A673 (cell line): ENCODE results near the gene SEMA4G. TPM values are rescaled to one million over a fixed set of nuclear protein-coding genes. Genes with fewer than 3 reads are reported as not detected.

ENCODE experiments used
- BruUV-seq: library from RNA; stranded (reverse); fragments of 400-500 nt; replicated peaks from 2 replicates; lab custom pipeline; 2021; lab: Mats Ljungman, UMichigan
- CTCF ChIA-PET: fragments of 300-600 bp; sonication (Branson Sonifier 250); formaldehyde crosslinking; loops from one replicate; lab custom pipeline; 2022; ENCODE audit warnings: antibody characterized with exemption; lab: Charles Lee
- POLR2A ChIA-PET: fragments of 300-600 bp; sonication (Branson Sonifier 250); formaldehyde crosslinking; loops from one replicate; lab custom pipeline; 2022; ENCODE audit warnings: antibody characterized with exemption; ENCODE audit not compliant: low non-redundant PET; lab: Charles Lee
- DNase-seq: peaks from one replicate; pipeline ENCODE4 v3.0.0-alpha.2; 2015; ENCODE audit warnings: low spot score
- H3K27ac ChIP-seq: fragments of 200-600 bp; sonication (generic); 2 replicates; pipeline ENCODE4 v1.5.1; 2016; ENCODE audit warnings: mixed run types, low read depth, mild to moderate bottlenecking, mixed read lengths, antibody characterized with exemption, low read length; ENCODE audit not compliant: poor library complexity, severe bottlenecking
- H3K27me3 ChIP-seq: fragments of 200-600 bp; sonication (generic); replicated peaks from 2 replicates; pipeline ENCODE4 v1.6.1; 2017; ENCODE audit warnings: mixed run types, low read depth, mild to moderate bottlenecking, mixed read lengths, antibody characterized with exemption, low read length; ENCODE audit not compliant: insufficient read depth, poor library complexity
- H3K36me3 ChIP-seq: fragments of 200-600 bp; sonication (generic); 2 replicates; pipeline ENCODE4 v1.6.1; 2016; ENCODE audit warnings: mixed run types, mild to moderate bottlenecking, mixed read lengths, antibody characterized with exemption, low read length; ENCODE audit not compliant: insufficient read depth, poor library complexity, severe bottlenecking
- H3K4me1 ChIP-seq: fragments of 200-600 bp; sonication (generic); 2 replicates; pipeline ENCODE4 v1.6.1; 2017; ENCODE audit warnings: mixed run types, mild to moderate bottlenecking, mixed read lengths, antibody characterized with exemption, low read length; ENCODE audit not compliant: insufficient read depth, poor library complexity, severe bottlenecking
- H3K4me3 ChIP-seq: fragments of 200-600 bp; sonication (generic); 2 replicates; pipeline ENCODE4 v1.5.1; 2016; ENCODE audit warnings: low read depth, mixed run types, mild to moderate bottlenecking, mixed read lengths, low read length; ENCODE audit not compliant: poor library complexity, severe bottlenecking
- H3K9me3 ChIP-seq: fragments of 200-600 bp; sonication (generic); 2 replicates; pipeline ENCODE4 v1.6.1; 2016; ENCODE audit warnings: mixed run types, low read depth, mild to moderate bottlenecking, mixed read lengths, antibody characterized with exemption, low read length; ENCODE audit not compliant: poor library complexity, severe bottlenecking
- EZH2 ChIP-seq: fragments of 200-600 bp; sonication (generic); IDR thresholded peaks from 2 replicates; pipeline ENCODE4 v1.6.1; 2017; ENCODE audit warnings: borderline replicate concordance, low read depth, mild to moderate bottlenecking, mixed read lengths, antibody characterized with exemption, low read length; ENCODE audit not compliant: poor library complexity, severe bottlenecking
- intact Hi-C: fragments of 100-400 bp; cut with micrococcal nuclease; formaldehyde crosslinking; loops from one replicate; pipeline ENCODE4 v1.10.0; 2022; ENCODE audit not compliant: unreplicated experiment
- total RNA-seq: library from RNA; stranded (reverse); gene quantifications from 2 replicates; pipeline ENCODE4 v1.2.3, GENCODE V29; 2021
- TF ChIP-seq, protein P1 (sequence below): fragments of 300-800, 200-600 bp; sonication (generic); conservative IDR thresholded peaks from 2 replicates; pipeline ENCODE4 v1.5.1; 2017; ENCODE audit warnings: low read depth, mild to moderate bottlenecking, antibody characterized with exemption, low read length, moderate library complexity, mixed read lengths

SEMA4G gene
- total RNA-seq, 1 experiment from 2014 or later: 6.1 TPM

- TF ChIP-seq EZH2: no peak
- TF ChIP-seq, protein P1, sequence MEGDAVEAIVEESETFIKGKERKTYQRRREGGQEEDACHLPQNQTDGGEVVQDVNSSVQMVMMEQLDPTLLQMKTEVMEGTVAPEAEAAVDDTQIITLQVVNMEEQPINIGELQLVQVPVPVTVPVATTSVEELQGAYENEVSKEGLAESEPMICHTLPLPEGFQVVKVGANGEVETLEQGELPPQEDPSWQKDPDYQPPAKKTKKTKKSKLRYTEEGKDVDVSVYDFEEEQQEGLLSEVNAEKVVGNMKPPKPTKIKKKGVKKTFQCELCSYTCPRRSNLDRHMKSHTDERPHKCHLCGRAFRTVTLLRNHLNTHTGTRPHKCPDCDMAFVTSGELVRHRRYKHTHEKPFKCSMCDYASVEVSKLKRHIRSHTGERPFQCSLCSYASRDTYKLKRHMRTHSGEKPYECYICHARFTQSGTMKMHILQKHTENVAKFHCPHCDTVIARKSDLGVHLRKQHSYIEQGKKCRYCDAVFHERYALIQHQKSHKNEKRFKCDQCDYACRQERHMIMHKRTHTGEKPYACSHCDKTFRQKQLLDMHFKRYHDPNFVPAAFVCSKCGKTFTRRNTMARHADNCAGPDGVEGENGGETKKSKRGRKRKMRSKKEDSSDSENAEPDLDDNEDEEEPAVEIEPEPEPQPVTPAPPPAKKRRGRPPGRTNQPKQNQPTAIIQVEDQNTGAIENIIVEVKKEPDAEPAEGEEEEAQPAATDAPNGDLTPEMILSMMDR: no peak
- peak overlapping the region; percentile 88 for H3K4me3 ChIP-seq
- CTCF ChIA-PET: interaction anchor here (0.5 to 2.3 kb wide), 12 partner anchors 7 to 471 kb away, joined by 3 to 23 read pairs (median 4); partner anchors contain the start of genes MRPL43 and TWNK
- H3K27me3 ChIP-seq: no peaks in the 10 kb centered on the region
- intact Hi-C loops: loop anchor here (1.0 to 5.0 kb wide), 2 partner anchors 15 to 64 kb away; partner anchors contain the start of gene KAZALD1
- BruUV-seq: no TSS peak
- POLR2A ChIA-PET: no interaction called here
- peaks cover 44% of the 10 kb centered on the region for H3K4me1 ChIP-seq
- no peaks in the 10 kb centered on the region for H3K9me3 ChIP-seq
- peak; percentile 89 for DNase-seq
- H3K27ac ChIP-seq: peak overlapping the region; percentile 98
- H3K36me3 ChIP-seq: peaks cover 9% of the 10 kb centered on the region
These were observed 29.1 kb downstream of the SEMA4G start for GRCh38 chr10:100998183-100998990.

DNA sequence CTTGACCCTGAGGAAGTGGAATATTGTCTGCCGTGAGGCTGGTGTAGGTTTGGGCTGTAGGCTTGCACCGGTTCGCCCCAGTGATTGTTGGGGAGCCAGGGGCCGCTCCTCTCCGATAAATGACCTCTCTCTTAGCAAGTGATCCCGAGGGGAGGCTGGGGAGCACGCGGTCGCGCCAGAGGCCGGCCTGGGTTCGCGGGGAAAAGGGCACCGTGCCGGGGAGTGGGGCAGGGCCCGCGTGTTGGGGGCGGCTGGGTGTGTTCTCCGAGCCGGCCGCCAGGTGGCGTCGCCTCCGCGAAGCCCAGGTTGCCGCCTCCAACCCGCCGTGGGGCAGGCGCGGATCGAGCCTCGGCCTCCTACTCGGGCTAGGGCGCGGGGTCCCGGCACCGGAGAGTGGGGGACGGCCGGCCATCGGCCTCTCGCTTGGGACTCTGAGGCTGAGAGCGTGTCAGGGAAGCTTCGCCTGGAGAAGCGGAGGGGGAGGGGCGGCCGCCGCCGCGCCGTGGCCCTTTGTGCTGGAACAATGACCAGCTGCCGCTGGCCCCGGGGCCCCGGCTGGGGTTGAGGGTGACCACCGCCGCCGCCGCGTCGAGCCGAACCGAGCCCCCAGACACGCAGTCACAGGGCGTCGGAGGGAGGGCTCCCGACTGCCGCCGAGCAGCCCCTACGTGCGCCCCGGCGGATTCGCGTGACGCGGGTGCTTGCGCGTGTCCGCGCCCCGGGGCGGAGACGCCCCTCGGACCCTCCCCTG, 29.9 kb downstream of the SEMA4G start:
- BruUV-seq: no TSS peak
- intact Hi-C loops: loop anchor here (1.0 to 5.0 kb wide), 2 partner anchors 14 to 63 kb away; partner anchors contain the start of gene KAZALD1
- H3K9me3 ChIP-seq: no peaks in the 10 kb centered on the region
- peaks cover 12% of the 10 kb centered on the region for H3K36me3 ChIP-seq
- peak; percentile 84 for DNase-seq
- TF ChIP-seq EZH2: no peak
- TF ChIP-seq, protein P1: peak; percentile 83
- peaks cover 44% of the 10 kb centered on the region for H3K4me1 ChIP-seq
- CTCF ChIA-PET: interaction anchor here (0.5 to 2.3 kb wide), 5 partner anchors 10 to 840 kb away, joined by 4 to 23 read pairs (median 5); no protein-coding TSS in a partner anchor
- H3K4me3 ChIP-seq: peak overlapping the region; percentile 88
- peak overlapping the region; percentile 98 for H3K27ac ChIP-seq
- POLR2A ChIA-PET: interaction anchor here (0.6 kb wide), 2 partner anchors 10 to 103 kb away, joined by 3 read pairs; no protein-coding TSS in a partner anchor
- H3K27me3 ChIP-seq: no peaks in the 10 kb centered on the region

DNA sequence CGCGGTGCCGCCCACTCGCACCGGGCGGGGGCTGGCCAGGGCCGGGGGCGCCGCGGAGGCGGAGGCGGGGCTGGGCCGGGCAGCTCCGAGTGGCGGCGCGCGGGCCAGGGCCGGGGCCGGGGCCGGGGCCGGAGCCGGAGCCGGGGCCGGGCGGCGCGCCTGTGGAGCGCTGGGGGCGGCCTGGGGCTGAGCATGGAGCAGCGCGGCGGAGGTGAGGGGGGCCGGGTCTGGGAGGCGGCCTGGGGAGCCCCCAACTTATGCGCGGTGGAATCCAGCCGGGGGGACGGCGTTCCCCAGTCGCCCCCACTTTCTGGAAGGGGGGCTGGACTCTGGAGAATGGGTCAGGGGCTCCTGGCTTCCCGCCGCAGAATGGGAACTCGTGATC, 30.4 kb downstream of the SEMA4G start, which contains the start of gene LZTS2:
Gene LZTS2, plus strand, starts transcription at position 67 of the 385 bp plus-strand sequence. CDS start 2,731 bp downstream, outside the sequence.
- ChIA-PET POLR2A (interaction anchor here (0.6 kb wide), 2 partner anchors 10 to 104 kb away, joined by 3 read pairs; no protein-coding TSS in a partner anchor), CTCF (interaction anchor here (0.5 to 1.3 kb wide), 2 partner anchors 15 to 840 kb away, joined by 5 read pairs; no protein-coding TSS in a partner anchor)
- DNase-seq: no peak
- peak within 1 kb of the TSS; percentile 98 for H3K27ac ChIP-seq
- H3K27me3 ChIP-seq: no peaks in the 10 kb centered on the region
- no TSS peak for BruUV-seq
- H3K4me3 ChIP-seq: peak within 1 kb of the TSS; percentile 88
- intact Hi-C loops: loop anchor here (5.0 kb wide), 1 partner anchor 63 kb away; the partner anchor contains the start of gene KAZALD1
- TF ChIP-seq EZH2: no peak
- TF ChIP-seq, protein P1: no peak
- no peaks in the 10 kb centered on the region for H3K9me3 ChIP-seq
- H3K36me3 ChIP-seq: peaks cover 16% of the 10 kb centered on the region
- peaks cover 44% of the 10 kb centered on the region for H3K4me1 ChIP-seq
